GM12878 (cell line): ENCODE measurements around the gene ATF6B. TPM values are rescaled to one million over a fixed set of nuclear protein-coding genes. Genes with fewer than 3 reads are reported as not detected.

ENCODE experiments used
- CHD1 ChIP-seq: IDR thresholded peaks from 2 replicates; pipeline ENCODE4 v1.6.1; 2012; ENCODE audit warnings: low read depth, low read length, improper control_type of control experiment
- GABPA ChIP-seq: IDR thresholded peaks from 2 replicates; pipeline ENCODE4 v1.6.1; 2014; ENCODE audit warnings: antibody characterized with exemption, low read depth, mild to moderate bottlenecking, inconsistent platforms
- HCFC1 ChIP-seq: fragments of 150-350 bp; IDR thresholded peaks from 2 replicates; pipeline ENCODE4 v1.6.1; 2014; ENCODE audit warnings: low read length
- MYB ChIP-seq: fragments of 150-350 bp; IDR thresholded peaks from 2 replicates; pipeline ENCODE4 v1.6.1; 2014; ENCODE audit warnings: mild to moderate bottlenecking, low read depth, low read length, borderline replicate concordance
- POLR2AphosphoS2 ChIP-seq: IDR thresholded peaks from 2 replicates; pipeline ENCODE4 v1.6.1; 2011; ENCODE audit warnings: low read depth, mild to moderate bottlenecking, low read length, improper control_type of control experiment, moderate library complexity
- polyA plus RNA-seq, 11 experiments: library from polyadenylated mRNA; depleted of rRNA in 4 of 11; unstranded in 6 of 11; stranded (reverse) in 5 of 11; fragments of >200 nt; fragmentation: Nextera tagmentation in 4 of 11; fragmentation: Illumina TruSeq in 1 of 11; extraction: Ambion mirVana in 4 of 11; extraction: Trizol in 1 of 11; gene quantifications; 1 replicate in 1 of 11; 2 replicates in 10 of 11; pipeline versions ENCODE4 v1.2.1 to v1.2.3, GENCODE V29; 2011 to 2016; ENCODE audit warnings: inconsistent platforms in 2 of 11, missing spikeins in 2 of 11, low read depth in 1 of 11
- total RNA-seq, 4 experiments: library from RNA; depleted of rRNA in 3 of 4; stranded (reverse); fragments of >200 nt in 3 of 4; fragmentation: Illumina TruSeq in 1 of 4; extraction: Trizol in 1 of 4; gene quantifications; 2 replicates each; pipeline versions ENCODE4 v1.2.1 to v1.2.3, GENCODE V29; 2013 to 2021
- TF ChIP-seq, protein P1 (sequence below): fragments of 450-650 bp; IDR thresholded peaks from 2 replicates; pipeline ENCODE4 v1.6.1; 2017; ENCODE audit warnings: mild to moderate bottlenecking
- TF ChIP-seq, protein P2 (sequence below): fragments of 450-650 bp; IDR thresholded peaks from 2 replicates; pipeline ENCODE4 v1.6.1; 2018; ENCODE audit warnings: mild to moderate bottlenecking, low read depth, moderate library complexity; ENCODE audit not compliant: partially characterized antibody

The ATF6B gene
- total and polyA plus RNA-seq, 10 of the 15 experiments (the other 5 are each of a cell fraction or from before 2014, with no cell fraction given): 13.6 to 83.9 (median 44.0) TPM

DNA sequence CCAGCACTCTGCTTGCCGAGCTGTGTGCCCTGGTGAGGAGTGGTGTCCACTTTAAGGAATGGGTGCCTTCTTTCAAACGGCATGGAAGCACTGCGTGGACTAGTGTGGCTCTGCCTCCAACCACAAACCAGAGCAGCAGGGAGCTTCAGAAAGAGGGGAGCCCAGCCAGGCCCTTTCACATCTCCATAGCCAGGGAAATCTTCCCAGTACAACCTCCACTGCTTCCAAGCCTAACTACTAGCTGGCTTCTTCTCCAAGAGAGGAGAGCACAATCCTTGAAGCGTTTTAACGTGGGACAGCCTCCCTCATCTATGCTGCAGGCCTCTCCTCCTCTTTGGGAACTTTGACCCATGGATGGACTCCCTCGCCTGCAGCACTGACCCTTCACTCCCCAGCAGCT, 45.6 kb downstream of the ATF6B start (continued):
- TF ChIP-seq, protein P1, sequence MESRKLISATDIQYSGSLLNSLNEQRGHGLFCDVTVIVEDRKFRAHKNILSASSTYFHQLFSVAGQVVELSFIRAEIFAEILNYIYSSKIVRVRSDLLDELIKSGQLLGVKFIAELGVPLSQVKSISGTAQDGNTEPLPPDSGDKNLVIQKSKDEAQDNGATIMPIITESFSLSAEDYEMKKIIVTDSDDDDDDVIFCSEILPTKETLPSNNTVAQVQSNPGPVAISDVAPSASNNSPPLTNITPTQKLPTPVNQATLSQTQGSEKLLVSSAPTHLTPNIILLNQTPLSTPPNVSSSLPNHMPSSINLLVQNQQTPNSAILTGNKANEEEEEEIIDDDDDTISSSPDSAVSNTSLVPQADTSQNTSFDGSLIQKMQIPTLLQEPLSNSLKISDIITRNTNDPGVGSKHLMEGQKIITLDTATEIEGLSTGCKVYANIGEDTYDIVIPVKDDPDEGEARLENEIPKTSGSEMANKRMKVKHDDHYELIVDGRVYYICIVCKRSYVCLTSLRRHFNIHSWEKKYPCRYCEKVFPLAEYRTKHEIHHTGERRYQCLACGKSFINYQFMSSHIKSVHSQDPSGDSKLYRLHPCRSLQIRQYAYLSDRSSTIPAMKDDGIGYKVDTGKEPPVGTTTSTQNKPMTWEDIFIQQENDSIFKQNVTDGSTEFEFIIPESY: no peak
- TF ChIP-seq GABPA: no peak
- TF ChIP-seq POLR2AphosphoS2: no peak
- TF ChIP-seq HCFC1: no peak
- no peak for TF ChIP-seq MYB
- no peak for TF ChIP-seq CHD1
- TF ChIP-seq, protein P2, sequence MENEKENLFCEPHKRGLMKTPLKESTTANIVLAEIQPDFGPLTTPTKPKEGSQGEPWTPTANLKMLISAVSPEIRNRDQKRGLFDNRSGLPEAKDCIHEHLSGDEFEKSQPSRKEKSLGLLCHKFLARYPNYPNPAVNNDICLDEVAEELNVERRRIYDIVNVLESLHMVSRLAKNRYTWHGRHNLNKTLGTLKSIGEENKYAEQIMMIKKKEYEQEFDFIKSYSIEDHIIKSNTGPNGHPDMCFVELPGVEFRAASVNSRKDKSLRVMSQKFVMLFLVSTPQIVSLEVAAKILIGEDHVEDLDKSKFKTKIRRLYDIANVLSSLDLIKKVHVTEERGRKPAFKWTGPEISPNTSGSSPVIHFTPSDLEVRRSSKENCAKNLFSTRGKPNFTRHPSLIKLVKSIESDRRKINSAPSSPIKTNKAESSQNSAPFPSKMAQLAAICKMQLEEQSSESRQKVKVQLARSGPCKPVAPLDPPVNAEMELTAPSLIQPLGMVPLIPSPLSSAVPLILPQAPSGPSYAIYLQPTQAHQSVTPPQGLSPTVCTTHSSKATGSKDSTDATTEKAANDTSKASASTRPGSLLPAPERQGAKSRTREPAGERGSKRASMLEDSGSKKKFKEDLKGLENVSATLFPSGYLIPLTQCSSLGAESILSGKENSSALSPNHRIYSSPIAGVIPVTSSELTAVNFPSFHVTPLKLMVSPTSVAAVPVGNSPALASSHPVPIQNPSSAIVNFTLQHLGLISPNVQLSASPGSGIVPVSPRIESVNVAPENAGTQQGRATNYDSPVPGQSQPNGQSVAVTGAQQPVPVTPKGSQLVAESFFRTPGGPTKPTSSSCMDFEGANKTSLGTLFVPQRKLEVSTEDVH: no peak
